ENCODE measurements around the gene NPR3.

DNA sequence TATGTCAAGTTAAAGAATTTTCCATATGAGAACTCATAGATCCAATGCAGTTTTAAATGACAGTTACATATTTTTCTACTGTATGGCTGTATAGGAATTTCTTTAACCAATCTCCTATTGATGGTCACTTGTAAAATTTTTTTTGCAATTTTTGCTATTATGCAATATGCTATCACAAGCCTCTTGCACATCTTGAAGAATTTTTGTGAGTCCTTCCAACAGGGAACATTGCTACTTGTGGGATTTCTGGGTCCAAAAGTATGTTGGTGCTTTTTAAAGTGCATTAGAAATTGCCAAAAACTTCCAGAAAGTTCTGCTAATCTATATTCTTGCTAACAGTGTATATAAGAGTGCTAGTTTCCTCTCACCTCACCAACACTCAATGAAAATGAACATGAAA lies 65.1 kb downstream of the NPR3 start:
- TF ChIP-seq, protein P1, sequence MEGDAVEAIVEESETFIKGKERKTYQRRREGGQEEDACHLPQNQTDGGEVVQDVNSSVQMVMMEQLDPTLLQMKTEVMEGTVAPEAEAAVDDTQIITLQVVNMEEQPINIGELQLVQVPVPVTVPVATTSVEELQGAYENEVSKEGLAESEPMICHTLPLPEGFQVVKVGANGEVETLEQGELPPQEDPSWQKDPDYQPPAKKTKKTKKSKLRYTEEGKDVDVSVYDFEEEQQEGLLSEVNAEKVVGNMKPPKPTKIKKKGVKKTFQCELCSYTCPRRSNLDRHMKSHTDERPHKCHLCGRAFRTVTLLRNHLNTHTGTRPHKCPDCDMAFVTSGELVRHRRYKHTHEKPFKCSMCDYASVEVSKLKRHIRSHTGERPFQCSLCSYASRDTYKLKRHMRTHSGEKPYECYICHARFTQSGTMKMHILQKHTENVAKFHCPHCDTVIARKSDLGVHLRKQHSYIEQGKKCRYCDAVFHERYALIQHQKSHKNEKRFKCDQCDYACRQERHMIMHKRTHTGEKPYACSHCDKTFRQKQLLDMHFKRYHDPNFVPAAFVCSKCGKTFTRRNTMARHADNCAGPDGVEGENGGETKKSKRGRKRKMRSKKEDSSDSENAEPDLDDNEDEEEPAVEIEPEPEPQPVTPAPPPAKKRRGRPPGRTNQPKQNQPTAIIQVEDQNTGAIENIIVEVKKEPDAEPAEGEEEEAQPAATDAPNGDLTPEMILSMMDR (IDR thresholded peaks at IDR 0.05 in 4 of 5, conservative IDR thresholded peaks at IDR 0.05 in 1 of 5), result no peak
- TF ChIP-seq POLR2A (IDR thresholded peaks at IDR 0.05), result no peak
